Right lobe of liver (tissue), 6 donors: ENCODE measurements around the gene TTLL5. TPM values are rescaled to one million over a fixed set of nuclear protein-coding genes. Genes with fewer than 3 reads are reported as not detected.

Experiments
- ATAC-seq, 4 donors: fragments of 200-7000 bp; cut with Tn5 transposase; one replicate each; pipeline ENCODE4 v1.9.1; 2020; ENCODE audit warnings: mild to moderate bottlenecking in 4 of 4, moderate library complexity in 4 of 4
- DNase-seq, 3 donors: peaks; one replicate each; pipeline ENCODE4 v3.0.0-alpha.2; 2020
- H3K27ac ChIP-seq, 3 donors: fragments of 200-600 bp; one replicate each; pipeline ENCODE4 v1.8.0; 2022
- H3K27me3 ChIP-seq, 2 donors: fragments of 200-600 bp; one replicate each; pipeline ENCODE4 v1.8.0; 2022
- H3K36me3 ChIP-seq, 4 donors: fragments of 200-600 bp; sonication (generic) in 1 of 4; one replicate each; pipeline versions ENCODE4 v1.5.1 to v1.8.0; 2017 to 2022; ENCODE audit warnings: control low read depth in 1 of 4
- H3K4me1 ChIP-seq, 4 donors: fragments of 200-600 bp; sonication (generic) in 1 of 4; one replicate each; pipeline versions ENCODE4 v1.5.1 to v1.8.0; 2017 to 2022; ENCODE audit warnings: control low read depth in 1 of 4
- H3K4me3 ChIP-seq, 3 donors: fragments of 200-600 bp; one replicate each; pipeline ENCODE4 v1.8.0; 2022
- H3K9me3 ChIP-seq, 4 donors: fragments of 200-600 bp; sonication (generic) in 1 of 4; one replicate each; pipeline versions ENCODE4 v1.5.1 to v1.8.0; 2017 to 2022; ENCODE audit warnings: control low read depth in 1 of 4
- POLR2A ChIP-seq: fragments of 450-650 bp; IDR thresholded peaks from one replicate; pipeline ENCODE4 v1.6.1; 2017; ENCODE audit warnings: antibody characterized with exemption, mild to moderate bottlenecking
- WGBS: methylation state at CpG from one replicate; pipeline ENCODE4 v1.1.6; 2018; ENCODE audit warnings: low coverage, low lambda C conversion rate; ENCODE audit not compliant: insufficient coverage; ENCODE audit errors: missing lambda C conversion rate; 5-methylcytosine and 5-hydroxymethylcytosine counted together
- intact Hi-C, 2 donors: fragments of 100-400 bp; cut with DNase I; formaldehyde crosslinking; loops; one replicate each; pipeline versions ENCODE4 v1.11.2 to v1.14.1; 2022
- total RNA-seq, 6 experiments: library from RNA; depleted of rRNA in 2 of 6; stranded (reverse); fragments of >200 nt in 2 of 6; fragmentation: NEBNext Ultra II Directional in 3 of 6; extraction: Animal tissue kit (Norgen Biotek cat#: 25700) in 3 of 6; gene quantifications; one replicate each; pipeline versions ENCODE4 v1.1.0 to v1.2.4, GENCODE V29; 2016 to 2023
- TF ChIP-seq, protein P1 (sequence below), 4 donors: fragments of 200-600 bp in 3 of 4; fragments of 450-650 bp in 1 of 4; IDR thresholded peaks; one replicate each; pipeline versions ENCODE4 v1.5.1 to v1.8.0; 2016 to 2022; ENCODE audit warnings: antibody characterized with exemption in 4 of 4, mild to moderate bottlenecking in 2 of 4
- donor health status: DM: no; HTN: yes; CAD: no.
- donor health status: DM: no; HTN: no; CAD: no.
- donor health status: DM: no; HTN: no; CAD: no.
- donor health status: DM: no; HTN: yes; CAD: no.
- donor health status: DM: no; HTN: yes; CAD: no.

Gene TTLL5
- total RNA-seq, 6 experiments from 2014 or later: 7.4 to 13.8 (median 11.9) TPM

- peaks cover 0 to 8% (median 3%) of the 10 kb centered on the region in 4 donors for H3K4me1 ChIP-seq
- no peaks in the 10 kb centered on the region for H3K27me3 ChIP-seq
- no peak overlapping the region for H3K27ac ChIP-seq
- WGBS: 91% methylated on average over 2 of the region's 2 CpGs
- ATAC-seq: no peak
- intact Hi-C loops: no loop called here
- no peak for TF ChIP-seq POLR2A
- TF ChIP-seq, protein P1, sequence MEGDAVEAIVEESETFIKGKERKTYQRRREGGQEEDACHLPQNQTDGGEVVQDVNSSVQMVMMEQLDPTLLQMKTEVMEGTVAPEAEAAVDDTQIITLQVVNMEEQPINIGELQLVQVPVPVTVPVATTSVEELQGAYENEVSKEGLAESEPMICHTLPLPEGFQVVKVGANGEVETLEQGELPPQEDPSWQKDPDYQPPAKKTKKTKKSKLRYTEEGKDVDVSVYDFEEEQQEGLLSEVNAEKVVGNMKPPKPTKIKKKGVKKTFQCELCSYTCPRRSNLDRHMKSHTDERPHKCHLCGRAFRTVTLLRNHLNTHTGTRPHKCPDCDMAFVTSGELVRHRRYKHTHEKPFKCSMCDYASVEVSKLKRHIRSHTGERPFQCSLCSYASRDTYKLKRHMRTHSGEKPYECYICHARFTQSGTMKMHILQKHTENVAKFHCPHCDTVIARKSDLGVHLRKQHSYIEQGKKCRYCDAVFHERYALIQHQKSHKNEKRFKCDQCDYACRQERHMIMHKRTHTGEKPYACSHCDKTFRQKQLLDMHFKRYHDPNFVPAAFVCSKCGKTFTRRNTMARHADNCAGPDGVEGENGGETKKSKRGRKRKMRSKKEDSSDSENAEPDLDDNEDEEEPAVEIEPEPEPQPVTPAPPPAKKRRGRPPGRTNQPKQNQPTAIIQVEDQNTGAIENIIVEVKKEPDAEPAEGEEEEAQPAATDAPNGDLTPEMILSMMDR (IDR thresholded peaks at IDR 0.05): no peak
- H3K36me3 ChIP-seq: no peaks in the 10 kb centered on the region
- no peaks in the 10 kb centered on the region for H3K9me3 ChIP-seq
- H3K4me3 ChIP-seq: no peak overlapping the region
- DNase-seq: no peak
Observed at GRCh38 chr14:75833326-75834020, 172.4 kb downstream of the TTLL5 start.

DNA sequence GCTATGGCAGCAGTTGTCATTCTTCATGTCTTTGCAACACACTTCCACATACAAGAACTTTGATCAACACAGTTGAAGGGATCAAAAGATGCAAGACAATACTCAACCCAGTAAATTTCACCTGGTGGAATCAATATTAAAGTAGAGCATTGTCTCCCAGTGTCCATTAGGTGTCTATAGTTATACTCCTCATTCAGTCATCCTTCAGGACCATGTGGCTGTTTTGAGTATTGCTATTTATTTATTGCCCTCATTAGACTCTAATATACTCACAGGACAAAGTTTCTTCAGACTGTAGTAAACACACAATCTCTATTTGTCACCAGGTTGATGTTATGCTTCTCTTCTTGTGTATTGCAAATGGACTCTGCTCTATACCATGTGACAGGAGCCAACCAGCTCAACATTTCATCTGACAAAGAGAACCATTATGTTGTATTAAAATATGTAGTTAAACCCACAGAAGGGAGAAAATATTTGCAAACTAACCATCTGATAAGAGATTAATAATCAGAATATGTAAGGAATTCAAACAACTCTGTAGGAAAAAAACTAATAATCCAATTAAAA, 174.2 kb downstream of the TTLL5 start:
- no peak for DNase-seq
- H3K27me3 ChIP-seq: no peaks in the 10 kb centered on the region
- H3K27ac ChIP-seq: no peak overlapping the region
- intact Hi-C loops: no loop called here
- no peaks in the 10 kb centered on the region for H3K9me3 ChIP-seq
- H3K4me3 ChIP-seq: no peak overlapping the region
- no peaks in the 10 kb centered on the region for H3K36me3 ChIP-seq
- ATAC-seq: no peak
- no peak for TF ChIP-seq POLR2A
- TF ChIP-seq, protein P1 (IDR thresholded peaks at IDR 0.05): no peak
- H3K4me1 ChIP-seq: peaks cover 0 to 8% (median 3%) of the 10 kb centered on the region in 4 donors

DNA sequence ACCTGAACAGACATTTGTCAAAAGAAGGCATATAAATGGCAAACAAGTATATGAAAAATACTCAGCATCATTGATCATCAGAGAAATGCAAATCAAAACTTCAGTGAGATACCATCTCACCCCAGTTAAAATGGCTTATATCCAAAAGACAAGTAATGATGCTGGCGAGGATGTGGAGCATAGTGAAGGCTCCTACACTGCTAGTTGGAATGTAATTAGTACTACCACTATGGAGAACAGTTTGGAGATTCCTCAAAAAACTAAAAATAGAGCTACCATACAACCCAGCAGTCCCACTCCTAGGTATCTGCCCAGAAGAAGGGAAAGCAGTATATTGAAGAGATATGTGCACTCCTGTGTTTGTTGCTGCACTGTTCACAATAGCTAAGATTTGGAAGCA, 174.7 kb downstream of the TTLL5 start:
- DNase-seq (no peak), ATAC-seq (no peak)
- peaks cover 0 to 8% (median 3%) of the 10 kb centered on the region in 4 donors for H3K4me1 ChIP-seq
- WGBS: 100% methylated on average over 1 of the region's 1 CpG
- intact Hi-C loops: no loop called here
- no peaks in the 10 kb centered on the region for H3K9me3 ChIP-seq
- H3K27me3 ChIP-seq: no peaks in the 10 kb centered on the region
- no peaks in the 10 kb centered on the region for H3K36me3 ChIP-seq
- H3K4me3 ChIP-seq: no peak overlapping the region
- no peak overlapping the region for H3K27ac ChIP-seq
- no peak for TF ChIP-seq POLR2A
- TF ChIP-seq, protein P1 (IDR thresholded peaks at IDR 0.05): no peak

DNA sequence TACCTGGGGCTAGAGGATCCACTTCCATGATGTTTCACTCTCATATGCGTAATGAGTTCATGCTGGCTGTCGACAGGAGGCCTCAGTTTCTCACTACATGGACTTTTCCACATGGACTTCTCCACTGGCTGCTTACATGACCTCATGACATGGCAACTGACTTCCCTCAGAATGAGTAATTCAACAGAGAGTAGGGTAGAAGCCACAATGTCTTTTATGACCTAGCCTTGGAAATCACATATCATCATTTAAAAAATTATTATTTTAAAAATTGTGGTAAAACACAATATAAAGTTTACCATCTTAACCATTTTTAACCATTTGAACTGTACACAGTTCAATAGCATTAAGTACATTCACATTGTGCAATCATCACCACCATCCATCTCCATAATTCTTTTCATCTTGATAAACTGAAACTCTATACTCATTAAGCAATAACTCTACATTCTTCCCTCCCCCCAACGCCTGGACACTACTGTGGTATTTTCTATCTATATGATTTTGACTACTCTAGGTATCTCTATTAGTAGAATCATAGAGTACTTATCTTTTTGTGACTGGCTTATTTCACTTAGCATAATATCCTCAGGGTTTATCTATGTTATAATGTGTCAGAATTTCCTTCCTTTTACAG, 176.2 kb downstream of the TTLL5 start:
- TF ChIP-seq, protein P1 (IDR thresholded peaks at IDR 0.05): no peak
- no peak for TF ChIP-seq POLR2A
- Histone ChIP-seq H3K36me3 (no peaks in the 10 kb centered on the region), H3K27ac (no peak overlapping the region), H3K4me3 (no peak overlapping the region), H3K9me3 (no peaks in the 10 kb centered on the region), H3K4me1 (peaks cover 0 to under 1% (median 0%) of the 10 kb centered on the region in 4 donors), H3K27me3 (no peaks in the 10 kb centered on the region)
- 71% methylated on average over 2 of the region's 3 CpGs for WGBS
- intact Hi-C loops: no loop called here
- DNase-seq: no peak
- no peak for ATAC-seq
